ENCODE data around the gene GCSH. TPM values are rescaled to one million over a fixed set of nuclear protein-coding genes. Genes with fewer than 3 reads are reported as not detected.

GCSH gene
- total and polyA plus RNA-seq, 7 donors: 29.1 to 51.5 (median 41.4) TPM

DNA sequence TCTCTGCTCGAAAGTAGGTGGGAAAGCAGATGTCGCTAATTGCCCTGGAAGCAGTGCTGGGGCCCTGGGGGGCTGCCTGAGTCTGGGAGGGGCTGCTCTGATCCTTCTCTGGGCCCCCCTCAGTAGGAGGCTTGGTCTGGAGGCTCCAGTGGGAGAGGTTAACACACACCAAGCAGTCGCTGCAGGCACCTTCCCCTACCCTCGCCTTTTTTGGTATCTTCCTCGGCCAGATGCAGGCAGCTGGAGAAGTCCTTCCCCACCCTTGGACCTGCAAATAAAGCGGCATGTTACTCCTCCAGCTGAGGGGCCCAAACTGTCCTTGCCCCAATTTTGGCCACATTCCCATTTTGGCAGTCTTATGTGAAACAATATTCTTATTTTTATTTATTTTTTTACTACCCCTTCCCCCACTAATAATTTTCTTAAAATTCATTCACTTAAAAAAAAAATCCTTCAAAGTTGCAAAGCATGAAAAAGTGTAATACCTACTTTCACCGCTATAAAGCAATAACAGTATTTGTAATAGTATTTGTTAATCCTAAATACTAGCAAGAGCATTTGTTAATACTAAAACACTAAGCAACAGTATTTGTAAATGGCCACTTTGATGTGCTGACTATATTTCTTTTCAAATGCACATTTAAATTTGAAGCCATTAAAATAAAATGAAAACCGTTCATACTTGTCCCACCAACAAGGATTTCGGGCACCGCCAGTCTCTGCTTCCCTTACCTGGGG is 34.2 kb downstream of the GCSH start:
- intact Hi-C loops (cut with DNase I): no loop called here
- no peak for ATAC-seq
- TF ChIP-seq, protein P1, sequence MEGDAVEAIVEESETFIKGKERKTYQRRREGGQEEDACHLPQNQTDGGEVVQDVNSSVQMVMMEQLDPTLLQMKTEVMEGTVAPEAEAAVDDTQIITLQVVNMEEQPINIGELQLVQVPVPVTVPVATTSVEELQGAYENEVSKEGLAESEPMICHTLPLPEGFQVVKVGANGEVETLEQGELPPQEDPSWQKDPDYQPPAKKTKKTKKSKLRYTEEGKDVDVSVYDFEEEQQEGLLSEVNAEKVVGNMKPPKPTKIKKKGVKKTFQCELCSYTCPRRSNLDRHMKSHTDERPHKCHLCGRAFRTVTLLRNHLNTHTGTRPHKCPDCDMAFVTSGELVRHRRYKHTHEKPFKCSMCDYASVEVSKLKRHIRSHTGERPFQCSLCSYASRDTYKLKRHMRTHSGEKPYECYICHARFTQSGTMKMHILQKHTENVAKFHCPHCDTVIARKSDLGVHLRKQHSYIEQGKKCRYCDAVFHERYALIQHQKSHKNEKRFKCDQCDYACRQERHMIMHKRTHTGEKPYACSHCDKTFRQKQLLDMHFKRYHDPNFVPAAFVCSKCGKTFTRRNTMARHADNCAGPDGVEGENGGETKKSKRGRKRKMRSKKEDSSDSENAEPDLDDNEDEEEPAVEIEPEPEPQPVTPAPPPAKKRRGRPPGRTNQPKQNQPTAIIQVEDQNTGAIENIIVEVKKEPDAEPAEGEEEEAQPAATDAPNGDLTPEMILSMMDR (IDR thresholded peaks at IDR 0.05): no peak
- no peaks in the 10 kb centered on the region for H3K36me3 ChIP-seq (ENCODE audit: insufficient read depth in 1 of 2, low read depth in 1 of 2)
- no peaks in the 10 kb centered on the region for H3K4me1 ChIP-seq
- WGBS, 3 donors: 80 to 85% (median 84%) methylated on average over 10 of the region's 10 CpGs
- no peaks in the 10 kb centered on the region for H3K9me3 ChIP-seq
- no peak overlapping the region for H3K27ac ChIP-seq
- H3K27me3 ChIP-seq (ENCODE audit: insufficient read depth in 3 of 3, low read length in 2 of 3): no peaks in the 10 kb centered on the region
- H3K4me3 ChIP-seq: no peak overlapping the region
- no peak for DNase-seq

DNA sequence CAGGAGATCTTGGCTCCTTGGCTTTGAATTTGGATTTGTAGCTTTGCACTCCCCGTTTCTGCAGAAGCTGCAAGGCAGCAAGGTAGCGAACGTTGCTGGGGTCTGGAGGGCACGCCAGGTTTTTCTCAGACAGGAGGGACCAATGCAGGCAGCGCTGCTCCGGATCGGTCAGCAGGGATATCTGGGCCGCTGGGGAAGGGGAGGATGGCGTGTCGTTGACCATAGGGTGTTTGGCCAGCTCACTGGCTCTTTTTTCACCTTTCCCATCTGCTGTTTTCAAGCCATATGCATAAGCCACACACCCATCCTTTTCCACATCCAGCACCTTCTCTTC is 34.9 kb downstream of the GCSH start:
- H3K27ac ChIP-seq: no peak overlapping the region
- H3K9me3 ChIP-seq: no peaks in the 10 kb centered on the region
- no peak for ATAC-seq
- intact Hi-C loops (cut with DNase I): no loop called here
- TF ChIP-seq, protein P1 (IDR thresholded peaks at IDR 0.05): no peak
- no peaks in the 10 kb centered on the region for H3K36me3 ChIP-seq (ENCODE audit: insufficient read depth in 1 of 2, low read depth in 1 of 2)
- no peaks in the 10 kb centered on the region for H3K27me3 ChIP-seq (ENCODE audit: insufficient read depth in 3 of 3, low read length in 2 of 3)
- WGBS, 3 donors: 78 to 81% (median 80%) methylated on average over 10 of the region's 10 CpGs
- DNase-seq: no peak
- H3K4me3 ChIP-seq: no peak overlapping the region
- H3K4me1 ChIP-seq: no peaks in the 10 kb centered on the region

DNA sequence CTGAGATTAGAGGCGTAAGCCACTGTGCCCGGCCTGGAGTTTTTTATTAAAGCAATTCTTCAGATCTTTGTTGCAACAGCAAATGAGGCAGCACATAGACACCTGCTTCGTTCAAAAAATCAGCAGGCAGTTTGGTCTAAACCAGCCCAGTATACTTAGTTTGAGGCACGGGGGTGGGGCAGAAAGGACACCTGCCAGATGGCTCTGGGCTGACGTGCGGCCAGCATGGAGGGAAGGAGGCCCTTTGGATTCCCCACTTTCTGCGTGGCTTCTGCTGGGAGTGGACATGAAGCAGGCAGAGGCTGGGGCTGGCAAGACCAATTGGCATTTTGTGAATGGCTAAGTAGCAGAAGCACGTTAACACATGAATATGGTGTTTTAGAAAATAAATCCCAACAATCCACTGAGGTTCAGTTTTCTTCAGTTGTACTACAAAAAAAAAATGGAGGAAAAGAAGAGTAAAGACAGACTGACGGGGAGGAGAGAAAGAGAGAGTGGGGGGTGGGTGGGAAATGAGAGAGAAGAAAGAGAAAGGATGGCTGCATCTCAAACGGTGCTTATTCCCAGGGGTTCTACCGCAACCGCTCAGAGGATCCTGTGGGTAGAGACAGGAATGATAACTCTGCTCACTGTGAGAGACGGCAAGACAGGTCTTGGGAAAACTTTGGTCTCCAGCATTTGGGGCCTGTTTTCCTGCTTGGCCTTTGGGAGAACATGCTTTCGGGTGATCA is 35.5 kb downstream of the GCSH start:
- DNase-seq (no peak), ATAC-seq (no peak)
- no peaks in the 10 kb centered on the region for H3K4me1 ChIP-seq
- TF ChIP-seq, protein P1 (IDR thresholded peaks at IDR 0.05): no peak
- intact Hi-C loops (cut with DNase I): no loop called here
- H3K9me3 ChIP-seq: no peaks in the 10 kb centered on the region
- 70 to 75% (median 72%) methylated on average over 14 of the region's 14 CpGs for WGBS, 3 donors
- no peaks in the 10 kb centered on the region for H3K27me3 ChIP-seq (ENCODE audit: insufficient read depth in 3 of 3, low read length in 2 of 3)
- H3K36me3 ChIP-seq (ENCODE audit: insufficient read depth in 1 of 2, low read depth in 1 of 2): no peaks in the 10 kb centered on the region
- H3K4me3 ChIP-seq: no peak overlapping the region
- no peak overlapping the region for H3K27ac ChIP-seq

DNA sequence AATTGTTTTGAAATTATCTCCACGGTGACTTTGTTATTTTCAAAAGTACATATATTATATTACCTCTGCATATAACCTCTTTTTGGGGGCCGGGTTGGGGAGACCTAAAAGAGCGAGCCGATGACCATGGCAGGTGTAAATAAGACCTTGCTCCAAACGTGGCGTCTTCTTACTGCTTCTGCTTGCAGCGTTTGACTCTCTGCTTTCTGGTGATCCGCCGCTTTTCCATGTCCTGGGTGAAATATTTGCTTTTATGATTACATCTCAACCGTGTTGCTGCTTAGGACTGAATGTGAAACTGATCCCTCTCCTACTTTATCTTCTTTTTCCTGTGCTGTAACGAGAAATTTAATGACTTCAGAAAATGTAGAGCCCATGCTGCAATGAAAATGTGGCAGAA is 42.4 kb downstream of the GCSH start:
- TF ChIP-seq, protein P1 (IDR thresholded peaks at IDR 0.05): no peak
- DNase-seq: no peak
- ATAC-seq: no peak
- Histone ChIP-seq H3K9me3 (no peaks in the 10 kb centered on the region), H3K27me3 (ENCODE audit: insufficient read depth in 3 of 3, low read length in 2 of 3) (no peaks in the 10 kb centered on the region), H3K36me3 (ENCODE audit: insufficient read depth in 1 of 2, low read depth in 1 of 2) (no peaks in the 10 kb centered on the region), H3K4me3 (no peak overlapping the region), H3K27ac (no peak overlapping the region), H3K4me1 (no peaks in the 10 kb centered on the region)
- intact Hi-C loops (cut with DNase I): no loop called here
- 56 to 65% (median 63%) methylated on average over 11 of the region's 11 CpGs for WGBS, 3 donors
